KOPT-K1 (cell line): ENCODE data around the gene SCUBE3.

Experiments
- H3K27ac ChIP-seq: fragments of 200-600 bp; sonication (generic); 2 replicates; pipeline ENCODE4 v1.5.1; 2016; ENCODE audit warnings: antibody characterized with exemption, mild to moderate bottlenecking, low read depth, low read length; ENCODE audit not compliant: poor library complexity, severe bottlenecking
- H3K36me3 ChIP-seq: fragments of 200-600 bp; sonication (generic); 2 replicates; pipeline ENCODE4 v1.5.1; 2017; ENCODE audit warnings: antibody characterized with exemption, mild to moderate bottlenecking, low read length, moderate library complexity; ENCODE audit not compliant: insufficient read depth
- H3K9me3 ChIP-seq: fragments of 200-600 bp; sonication (generic); 2 replicates; pipeline ENCODE4 v1.5.1; 2017; ENCODE audit warnings: antibody characterized with exemption, low read length, mild to moderate bottlenecking; ENCODE audit not compliant: insufficient read depth, poor library complexity, severe bottlenecking

The SCUBE3 gene

DNA sequence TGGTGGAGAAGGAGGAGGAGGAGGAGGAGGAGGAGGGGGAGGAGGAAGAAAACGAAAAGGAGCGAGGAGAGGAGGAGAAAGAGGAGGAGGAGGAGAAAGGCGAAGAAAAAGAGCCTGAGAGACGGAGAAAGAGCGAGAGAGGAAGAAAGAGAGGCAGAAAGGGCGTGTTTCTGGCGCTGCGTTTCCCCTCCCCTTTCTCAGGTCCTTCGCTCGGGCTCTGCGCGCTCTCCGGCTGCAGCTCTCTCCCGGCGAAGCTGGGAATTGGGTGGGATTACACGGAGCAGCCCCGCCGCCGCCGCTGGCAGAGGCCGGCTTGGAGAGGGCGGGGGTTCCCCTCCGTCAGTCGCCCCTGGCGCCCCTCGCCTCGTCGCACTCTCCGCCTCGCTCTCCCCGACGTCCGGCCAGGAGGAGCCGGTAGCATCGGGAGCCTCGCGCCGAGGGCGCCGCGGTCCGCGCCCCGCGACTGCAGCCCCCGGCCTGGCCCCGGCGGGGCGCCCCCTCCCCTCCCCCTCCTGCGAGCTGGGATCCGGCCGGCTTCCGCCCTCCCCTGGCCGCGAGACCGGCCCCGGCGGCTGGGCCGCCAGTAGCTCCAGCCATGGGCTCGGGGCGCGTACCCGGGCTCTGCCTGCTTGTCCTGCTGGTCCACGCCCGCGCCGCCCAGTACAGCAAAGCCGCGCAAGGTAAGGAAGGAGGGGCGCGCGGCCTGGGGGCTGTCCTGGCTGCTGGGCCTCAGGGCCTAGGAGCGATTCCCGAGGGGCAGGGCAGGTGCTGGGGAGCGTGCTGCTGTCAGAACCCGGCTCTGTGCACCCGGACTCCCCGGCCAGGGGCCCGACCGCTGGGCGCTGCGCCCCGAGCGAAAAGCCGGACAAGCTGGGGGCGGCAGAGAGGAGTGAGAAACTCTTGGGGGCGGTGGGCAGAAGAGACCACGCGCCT is at the start of gene SCUBE3:
Gene SCUBE3 (plus strand): TSS at position 133 of the 933 bp plus-strand sequence. CDS start 463 bp downstream, at position 596.
- Histone ChIP-seq H3K27ac (no peak within 1 kb of the TSS), H3K9me3 (no peaks in the 10 kb centered on the region), H3K36me3 (no peaks in the 10 kb centered on the region)

DNA sequence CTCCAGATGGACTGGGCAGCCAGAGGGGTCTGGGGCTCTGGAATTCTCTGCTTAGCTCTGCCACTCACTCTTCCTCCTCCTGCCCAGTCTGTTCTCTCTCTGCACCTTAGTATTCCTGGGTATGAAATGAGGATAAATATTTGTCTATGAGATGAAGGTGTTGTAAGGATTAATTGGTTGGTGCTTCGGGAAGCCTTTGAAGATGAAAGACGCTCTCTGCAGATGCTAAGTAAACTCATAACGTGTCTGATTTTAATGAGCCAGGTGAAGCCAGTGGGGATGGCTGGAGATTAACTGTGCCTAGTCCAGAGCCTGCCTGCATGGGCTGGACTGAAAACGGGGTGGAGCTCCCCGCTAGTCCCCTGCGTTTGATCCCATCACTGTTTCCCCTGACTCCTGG is 49.5 kb upstream of the SCUBE3 start:
- H3K9me3 ChIP-seq = no peaks in the 10 kb centered on the region
- H3K27ac ChIP-seq = no peak overlapping the region
- H3K36me3 ChIP-seq = no peaks in the 10 kb centered on the region

DNA sequence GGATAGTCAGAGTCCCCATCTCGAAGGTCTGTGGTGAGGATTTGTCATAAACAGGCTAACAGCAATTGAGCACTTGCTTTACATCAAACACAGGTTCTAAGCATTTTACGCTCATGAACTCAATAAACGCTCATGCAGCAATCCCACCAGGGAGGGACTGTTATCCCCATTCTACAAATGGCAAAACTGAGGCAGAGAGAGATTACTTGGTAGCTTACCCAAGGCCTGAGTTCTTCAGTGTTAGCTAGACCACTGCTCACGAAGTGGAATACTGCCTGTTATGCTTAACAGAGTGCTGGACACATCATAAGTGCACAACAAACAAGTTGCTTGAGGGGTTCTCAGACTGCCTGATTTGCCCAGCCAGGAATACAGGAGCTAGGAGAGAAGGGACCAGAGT is 48.9 kb upstream of the SCUBE3 start:
- no peaks in the 10 kb centered on the region for H3K9me3 ChIP-seq
- H3K36me3 ChIP-seq = no peaks in the 10 kb centered on the region
- no peak overlapping the region for H3K27ac ChIP-seq

DNA sequence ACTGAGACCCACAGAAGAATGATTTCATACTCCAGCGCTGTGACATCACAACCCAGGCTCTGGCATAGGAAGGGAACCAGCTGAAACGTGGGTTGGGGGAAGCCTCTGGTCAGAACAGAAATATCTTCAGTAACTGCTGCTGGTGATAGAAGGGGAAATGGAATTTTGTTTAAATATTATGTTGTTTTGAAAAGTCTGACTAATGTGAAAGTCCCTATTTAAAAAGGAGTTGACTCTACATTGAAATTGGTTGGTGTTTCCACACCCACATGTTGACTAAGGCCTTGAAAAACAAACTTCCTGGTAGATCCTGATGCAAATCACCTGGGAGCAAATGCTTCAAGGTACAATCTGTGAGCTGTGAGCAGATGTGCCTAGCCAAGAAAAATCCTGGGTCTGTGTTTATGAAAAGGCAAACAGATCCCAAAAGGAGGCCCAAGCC is 48.1 kb upstream of the SCUBE3 start:
- Histone ChIP-seq H3K27ac (no peak overlapping the region), H3K36me3 (no peaks in the 10 kb centered on the region), H3K9me3 (no peaks in the 10 kb centered on the region)

DNA sequence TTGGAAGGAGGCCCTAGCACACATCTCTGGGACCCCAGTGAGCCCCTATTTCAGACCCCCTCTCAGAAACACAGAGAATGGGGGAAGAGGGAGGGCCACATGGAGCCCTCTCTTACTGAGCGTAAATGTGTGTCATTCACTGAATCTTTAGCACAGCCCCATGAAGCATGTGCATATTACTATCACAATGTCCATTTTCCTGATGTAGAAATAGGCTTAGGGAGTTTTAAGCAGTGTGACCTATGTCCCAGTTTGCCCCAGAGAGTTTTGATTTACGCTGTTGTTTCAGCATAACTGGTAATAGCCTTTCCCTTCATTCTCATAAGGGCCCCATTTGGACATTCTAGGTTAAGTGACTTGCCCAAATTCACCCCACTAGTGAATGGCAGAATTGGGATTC is 47.6 kb upstream of the SCUBE3 start:
- H3K9me3 ChIP-seq = no peaks in the 10 kb centered on the region
- H3K36me3 ChIP-seq = no peaks in the 10 kb centered on the region
- H3K27ac ChIP-seq = no peak overlapping the region

DNA sequence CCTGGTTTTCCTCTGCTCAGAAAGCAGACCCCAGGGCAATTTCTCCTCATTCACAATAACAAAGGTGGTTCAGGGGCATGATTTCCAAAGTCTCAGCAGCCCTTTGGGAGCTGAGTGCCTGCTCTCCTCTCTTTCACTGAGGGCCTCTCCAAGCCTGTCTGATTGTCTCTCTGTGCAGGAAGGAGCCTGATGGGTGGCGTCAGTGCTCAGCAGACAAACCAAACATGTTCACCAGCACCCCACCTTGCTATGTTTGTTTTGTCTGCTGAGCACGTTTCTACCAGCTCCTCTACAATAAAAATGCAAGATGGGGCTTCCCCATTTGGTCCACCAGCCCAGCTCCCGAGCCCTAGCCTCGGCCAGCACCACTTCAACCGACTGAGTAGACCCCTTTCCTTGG is 47.2 kb upstream of the SCUBE3 start:
- H3K36me3 ChIP-seq = no peaks in the 10 kb centered on the region
- no peak overlapping the region for H3K27ac ChIP-seq

DNA sequence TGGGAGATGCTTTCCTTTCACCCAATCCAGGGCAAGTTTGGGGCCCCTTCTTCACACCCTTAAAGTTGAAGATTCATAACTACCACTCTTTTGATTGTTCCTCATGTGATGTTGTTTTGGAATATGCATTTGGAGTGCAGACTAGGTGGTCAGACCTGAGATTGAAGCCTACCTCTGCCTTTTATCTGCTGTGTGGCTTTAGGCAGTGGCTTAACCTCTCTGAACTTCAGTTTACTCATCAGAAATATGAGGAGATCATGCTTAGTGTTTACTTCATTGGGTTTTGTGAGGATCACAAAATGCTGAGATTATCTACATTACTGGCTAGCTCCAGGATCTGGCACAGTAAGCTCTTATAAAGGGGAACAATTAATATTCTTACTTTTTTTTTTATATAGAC is 46.3 kb upstream of the SCUBE3 start:
- H3K9me3 ChIP-seq = no peaks in the 10 kb centered on the region
- no peaks in the 10 kb centered on the region for H3K36me3 ChIP-seq
- no peak overlapping the region for H3K27ac ChIP-seq

More for the DNA sequence above, 47.2 kb upstream of the SCUBE3 start:
- H3K9me3 ChIP-seq = no peaks in the 10 kb centered on the region

DNA sequence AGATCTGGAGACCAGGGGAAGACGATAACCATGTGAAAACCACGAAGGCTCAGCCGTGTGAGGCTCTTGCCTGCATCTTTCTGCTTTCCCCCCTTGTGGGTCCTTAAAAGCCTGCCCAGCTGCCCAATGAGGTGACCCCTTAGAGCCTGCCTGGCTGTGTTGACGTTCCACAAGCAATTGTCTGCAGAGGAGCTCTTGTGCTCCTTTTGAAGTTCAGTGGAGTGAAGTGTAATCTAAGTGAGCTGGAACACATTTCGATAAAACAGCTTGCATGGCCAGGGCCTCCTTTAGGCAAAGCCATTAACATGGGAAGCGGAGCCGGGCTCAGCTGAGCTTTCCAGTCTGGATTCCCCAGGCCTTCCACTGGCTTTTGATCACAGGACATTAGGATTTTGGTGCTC is 45.3 kb upstream of the SCUBE3 start:
- H3K36me3 ChIP-seq = no peaks in the 10 kb centered on the region
- no peaks in the 10 kb centered on the region for H3K9me3 ChIP-seq
- H3K27ac ChIP-seq = no peak overlapping the region

DNA sequence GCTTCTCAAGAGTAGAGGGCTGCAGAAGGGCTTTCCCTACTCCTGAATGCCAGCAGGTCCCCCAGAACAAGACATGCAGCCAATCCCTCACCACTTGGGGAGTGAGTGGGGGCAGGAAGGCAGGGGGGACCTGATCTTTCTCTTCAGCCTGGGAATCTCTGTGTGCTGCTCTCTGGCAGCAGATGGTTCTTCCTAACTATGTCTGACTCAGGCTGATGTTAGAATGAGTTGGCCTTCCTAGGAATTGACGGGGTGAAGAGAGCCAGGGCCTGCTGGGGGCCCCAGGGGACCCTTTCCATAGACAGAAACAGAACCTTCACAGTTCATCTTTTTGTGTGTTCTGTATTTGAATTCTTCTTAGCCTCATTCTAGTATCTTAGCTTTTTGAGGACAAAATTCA is 43.6 kb upstream of the SCUBE3 start:
- H3K9me3 ChIP-seq = no peaks in the 10 kb centered on the region
- H3K36me3 ChIP-seq = no peaks in the 10 kb centered on the region
- H3K27ac ChIP-seq = no peak overlapping the region

DNA sequence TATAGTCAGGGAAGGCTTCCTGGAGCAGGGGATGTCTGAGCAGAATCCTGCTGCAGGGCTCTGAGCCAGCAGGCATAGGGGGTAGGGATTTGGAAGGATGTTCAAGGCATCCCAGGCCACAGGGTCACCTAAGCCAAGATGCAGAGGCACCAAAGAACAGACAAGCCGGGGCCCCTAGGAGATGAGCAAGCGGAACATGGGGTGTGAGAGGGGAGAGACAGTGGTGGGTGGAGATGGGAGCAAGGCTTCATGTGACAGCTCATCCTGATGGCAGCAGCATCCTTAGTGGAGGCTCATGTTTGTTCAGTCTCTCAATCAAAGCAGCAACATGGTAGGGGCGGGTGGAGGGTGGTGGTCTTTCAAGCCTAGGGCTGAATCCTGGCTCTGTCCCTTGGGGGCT is 42.9 kb upstream of the SCUBE3 start:
- H3K27ac ChIP-seq = no peak overlapping the region
- no peaks in the 10 kb centered on the region for H3K36me3 ChIP-seq
- H3K9me3 ChIP-seq = no peaks in the 10 kb centered on the region

DNA sequence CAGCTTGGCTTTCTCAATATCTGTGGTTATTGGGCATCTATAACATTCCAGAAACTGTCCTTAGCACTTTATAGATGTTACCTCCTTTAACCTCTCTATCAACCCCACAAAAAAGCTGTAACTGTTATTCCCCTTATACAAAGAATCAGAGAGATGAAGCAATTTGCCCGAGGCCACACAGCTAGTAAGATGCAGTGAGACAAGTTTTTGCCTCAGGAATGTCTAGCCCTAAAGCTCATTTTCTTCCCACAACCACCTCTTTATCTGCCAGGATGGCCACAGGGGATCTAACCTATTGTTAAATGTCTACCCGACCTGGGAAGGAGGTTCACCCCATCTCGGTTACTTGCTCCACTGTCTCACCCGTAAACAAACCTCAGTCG is 40.7 kb upstream of the SCUBE3 start:
- no peaks in the 10 kb centered on the region for H3K9me3 ChIP-seq
- no peaks in the 10 kb centered on the region for H3K36me3 ChIP-seq
- no peak overlapping the region for H3K27ac ChIP-seq

DNA sequence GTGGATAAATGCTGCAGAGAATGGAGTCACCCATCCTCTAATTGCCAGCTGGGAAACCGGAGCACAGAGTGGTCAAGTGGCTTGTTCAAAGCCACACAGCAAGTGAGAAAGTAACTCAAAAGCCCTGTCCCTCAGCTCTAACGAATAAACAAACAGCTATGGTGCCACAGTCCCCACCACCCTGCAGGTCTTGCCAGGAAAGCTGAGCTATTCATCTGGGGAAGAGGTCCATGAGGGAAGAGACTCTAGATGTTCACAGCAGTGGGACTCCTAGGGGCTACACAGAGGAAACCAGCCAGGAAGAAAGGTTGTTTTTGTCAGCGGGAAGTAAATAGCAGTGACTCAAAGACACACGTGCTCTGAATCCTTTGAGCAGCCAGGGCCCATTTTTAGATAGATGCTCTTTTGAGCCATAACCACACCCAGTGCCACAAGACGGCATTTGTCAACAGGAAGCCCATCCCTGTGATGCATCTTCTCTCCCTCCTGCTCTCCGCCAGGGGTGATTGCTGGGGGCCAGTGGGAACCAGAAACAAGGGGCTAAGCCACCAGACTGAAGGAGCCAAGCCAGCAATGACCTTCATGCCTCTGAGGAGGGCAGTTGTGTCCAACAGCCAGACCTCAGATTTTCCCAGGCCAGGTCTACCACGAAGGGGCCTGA is 40.2 kb upstream of the SCUBE3 start:
- H3K36me3 ChIP-seq = no peaks in the 10 kb centered on the region
- H3K27ac ChIP-seq = no peak overlapping the region
- H3K9me3 ChIP-seq = no peaks in the 10 kb centered on the region

DNA sequence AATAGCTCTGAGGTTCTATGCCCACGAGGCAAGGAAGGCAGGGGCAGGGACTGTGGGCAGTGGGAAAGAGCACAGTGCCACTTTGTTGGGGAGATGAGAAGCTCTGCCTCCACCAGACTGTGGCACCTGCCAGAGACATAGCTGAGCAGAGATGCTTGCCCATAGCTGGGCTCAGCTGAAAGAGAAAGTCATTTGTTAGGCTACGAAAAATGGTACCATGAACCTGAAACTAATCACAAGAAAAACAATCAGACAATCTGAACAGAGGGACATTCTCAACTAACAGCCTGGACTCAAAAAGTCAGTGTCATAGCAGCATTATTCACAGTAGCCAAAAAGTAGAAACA is 39.7 kb upstream of the SCUBE3 start:
- Histone ChIP-seq H3K9me3 (no peaks in the 10 kb centered on the region), H3K36me3 (no peaks in the 10 kb centered on the region), H3K27ac (no peak overlapping the region)

DNA sequence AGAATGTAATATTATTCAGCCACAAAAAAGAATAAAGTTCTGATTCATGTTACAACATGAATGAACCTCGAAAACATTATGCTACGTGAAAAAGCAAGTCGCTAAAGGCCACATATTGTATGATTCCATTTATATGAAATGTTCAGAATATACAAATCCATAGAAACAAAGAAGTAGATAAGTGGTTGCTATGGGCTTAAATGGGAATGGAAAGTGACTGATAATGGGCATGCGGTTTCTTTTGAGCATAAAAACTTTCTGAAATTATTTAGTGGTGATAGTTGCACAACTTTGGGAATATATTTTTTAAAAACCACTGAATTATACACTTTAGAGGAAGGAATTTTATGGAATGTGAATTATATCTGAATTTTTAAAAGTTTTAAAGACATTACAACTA is 39.3 kb upstream of the SCUBE3 start:
- no peaks in the 10 kb centered on the region for H3K36me3 ChIP-seq
- no peaks in the 10 kb centered on the region for H3K9me3 ChIP-seq
- no peak overlapping the region for H3K27ac ChIP-seq

DNA sequence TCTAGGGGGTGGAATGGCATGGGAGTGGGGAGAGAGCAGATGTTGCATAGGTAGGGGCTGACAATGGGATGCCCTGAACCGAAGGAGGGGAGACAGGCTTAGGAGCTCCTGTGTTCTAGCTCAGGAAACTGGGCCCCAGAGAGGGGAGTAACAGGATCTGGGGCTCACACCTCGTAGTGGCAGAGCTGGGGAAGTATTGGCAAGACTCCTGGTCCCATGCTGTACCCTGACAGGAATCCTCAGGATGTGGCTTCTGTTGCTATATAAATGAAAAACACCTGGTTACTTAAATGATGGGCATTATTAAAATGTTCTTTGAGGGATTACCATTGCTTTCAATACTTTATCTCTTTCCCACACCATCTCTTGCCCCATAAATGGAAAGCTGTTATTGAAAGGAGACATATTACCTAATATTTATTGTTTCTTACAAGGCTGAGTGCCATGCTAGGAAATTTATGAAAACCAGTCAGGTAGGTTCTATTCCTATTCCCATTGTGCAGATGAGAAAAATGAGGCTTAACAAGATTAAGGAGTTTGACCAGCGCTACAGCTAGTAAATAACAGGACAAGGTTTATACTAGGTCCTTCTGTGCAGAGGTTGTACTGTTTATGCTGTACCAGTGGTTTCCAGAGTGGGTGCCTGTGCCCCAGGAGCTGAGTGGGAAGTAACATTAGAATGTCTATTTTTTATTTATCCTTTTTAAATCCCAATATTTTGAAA is 37.3 kb upstream of the SCUBE3 start:
- H3K9me3 ChIP-seq = no peaks in the 10 kb centered on the region
- no peaks in the 10 kb centered on the region for H3K36me3 ChIP-seq
- H3K27ac ChIP-seq = no peak overlapping the region
